NCI-H2107 treated with DMSO at 0.1 percent for 48 hours (cell line): ENCODE data around the gene HCN2.

ENCODE experiments used
- DNase-seq: peaks from one replicate; lab custom pipeline; 2025; ENCODE audit not compliant: unreplicated experiment; lab: John Stamatoyannopoulos, UW

HCN2 gene

GRCh38 chr19:570937-571565, 18.6 kb upstream of the HCN2 start:
- peak; percentile 26 for DNase-seq

- DNase-seq = no peak
Observed at GRCh38 chr19:571566-571974, 18.1 kb upstream of the HCN2 start.

- DNase-seq = peak; percentile 82
Observed at GRCh38 chr19:572140-572742, 17.4 kb upstream of the HCN2 start, which contains the start of gene BSG. Gene BSG, plus strand, starts transcription at chr19:572596. Its CDS starts 39 bp downstream, at chr19:572635.

DNA sequence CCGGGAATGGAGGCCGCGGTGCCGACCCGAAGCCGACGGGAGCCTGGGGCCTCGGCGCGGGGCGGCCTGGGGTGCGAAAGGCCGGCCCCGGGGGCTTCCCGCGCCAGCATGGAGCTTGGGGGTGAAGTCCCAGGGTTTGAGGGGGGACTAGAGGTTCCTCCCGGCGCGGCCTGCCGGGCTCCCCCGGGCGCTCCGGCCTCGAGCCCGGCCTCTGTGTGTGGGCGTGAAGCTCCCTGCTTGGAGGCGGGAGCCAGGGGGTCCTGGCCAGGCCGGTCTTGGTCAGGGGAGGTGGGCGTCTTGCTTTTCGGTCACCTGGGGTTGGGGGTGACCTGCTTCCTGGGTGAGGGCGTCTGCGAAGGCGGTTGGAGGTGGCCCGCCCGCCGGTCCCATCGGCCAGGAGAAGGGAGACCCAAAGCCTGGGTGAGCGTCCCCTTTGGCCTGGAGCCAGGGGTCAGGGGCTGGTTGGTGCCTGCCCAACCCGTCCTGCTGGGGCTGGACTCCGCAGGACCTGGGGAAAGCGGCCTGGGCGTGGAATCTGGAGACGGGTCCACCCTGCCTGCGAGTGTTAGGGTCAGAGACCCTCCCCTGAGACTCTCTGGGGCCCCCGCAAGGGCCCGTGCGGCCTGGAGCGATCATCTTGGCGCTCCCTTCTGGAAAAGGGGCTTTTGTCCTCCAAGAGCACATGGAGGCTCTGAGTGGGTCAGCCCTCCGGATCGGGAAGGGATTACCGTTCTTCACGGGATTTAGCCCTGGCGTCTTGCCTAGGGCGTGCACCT, 16.8 kb upstream of the HCN2 start:
- DNase-seq = no peak

- DNase-seq = no peak
Observed at GRCh38 chr19:573519-573825, 16.2 kb upstream of the HCN2 start.

DNA sequence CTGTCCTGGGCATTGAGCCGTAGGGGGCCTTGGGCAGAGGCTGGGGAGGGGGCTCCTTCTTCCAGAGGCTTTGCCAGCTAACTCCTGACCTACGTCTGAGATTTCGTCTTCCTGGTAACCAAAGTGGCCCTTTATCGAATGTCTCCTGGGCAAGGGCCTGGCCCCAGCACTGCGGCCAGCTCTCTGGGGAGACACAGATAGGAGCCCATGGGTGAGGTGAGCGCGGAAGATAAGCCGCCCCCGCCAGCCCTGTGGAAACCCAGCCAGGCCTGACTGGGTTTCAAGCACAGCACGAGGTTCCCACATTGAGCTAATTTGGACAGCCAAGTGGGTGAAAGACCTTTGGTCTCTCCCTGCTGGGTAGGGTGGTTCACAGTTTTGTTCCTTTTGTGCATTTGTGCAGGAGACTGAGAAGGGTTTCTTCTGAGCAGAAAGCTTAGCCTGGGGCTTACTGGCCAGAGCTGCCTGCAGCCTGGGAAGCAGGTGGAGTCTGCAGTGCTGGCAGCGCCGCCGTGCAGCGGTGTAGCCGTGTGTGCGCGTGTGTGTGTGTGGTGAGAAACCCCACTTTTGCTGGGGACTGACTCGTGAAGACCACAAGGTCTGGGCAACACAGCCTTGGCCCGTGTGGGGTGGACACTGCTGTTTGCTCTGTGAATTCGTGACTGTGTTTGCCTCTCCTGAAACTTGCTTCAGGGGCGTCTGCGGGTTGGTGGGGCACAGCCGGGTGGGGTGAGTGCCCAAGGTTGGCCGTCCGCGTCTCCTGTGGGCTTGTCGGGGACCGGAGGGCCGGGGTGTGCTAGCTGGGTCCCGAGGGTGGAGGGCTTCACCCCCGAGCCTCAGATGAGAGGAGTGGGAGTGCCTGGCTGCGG, 14.8 kb upstream of the HCN2 start:
- DNase-seq = no peak

DNA sequence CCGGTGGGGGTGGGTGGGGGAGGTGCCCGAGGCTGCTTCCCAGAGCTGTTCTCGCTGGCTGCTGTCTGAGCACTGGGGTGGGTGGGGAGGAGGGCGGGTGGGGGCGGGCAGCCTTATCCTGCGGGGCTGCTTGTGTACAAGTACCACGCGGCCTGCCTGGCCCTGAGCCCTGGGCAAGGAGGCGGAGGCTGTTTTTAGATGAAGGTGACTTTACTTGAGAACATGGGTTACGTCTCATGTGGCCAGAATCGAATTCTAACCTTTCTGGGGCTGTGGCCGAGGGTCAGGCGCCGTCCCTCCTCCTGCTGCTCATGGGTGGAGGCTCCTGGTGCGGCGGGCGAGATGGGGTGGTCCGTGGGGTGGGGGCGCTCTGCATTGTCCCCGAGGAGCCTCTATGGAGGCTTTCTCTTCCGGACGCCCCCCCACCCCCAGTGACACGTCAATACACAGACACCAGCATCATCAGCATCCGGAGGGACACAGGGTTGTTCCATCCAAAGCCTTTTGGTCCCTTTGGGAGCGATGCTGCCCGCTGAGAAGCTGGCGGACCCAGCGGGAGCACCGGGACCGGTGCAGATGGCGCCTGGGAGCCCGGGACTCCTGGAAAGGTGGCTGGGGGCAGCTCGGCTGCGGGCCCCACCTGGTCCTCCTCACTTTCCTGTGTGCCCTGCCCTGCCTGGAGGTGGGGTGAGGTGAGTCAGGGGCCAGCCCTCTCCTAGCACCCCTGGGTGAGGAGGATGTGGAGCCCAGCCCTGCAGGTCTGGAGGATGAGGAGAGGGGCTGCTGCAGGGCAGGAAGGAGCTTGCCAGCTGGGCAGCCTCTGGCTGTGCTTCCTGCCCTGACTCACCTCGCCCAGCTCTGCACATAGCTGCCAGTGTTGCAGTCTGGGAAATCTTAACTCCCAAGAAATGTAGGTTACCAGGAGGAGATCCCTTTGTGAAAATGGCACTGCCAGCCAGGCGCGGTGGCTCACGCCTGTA, 13.9 kb upstream of the HCN2 start:
- no peak for DNase-seq

- no peak for DNase-seq
Observed at GRCh38 chr19:576768-577438, 12.8 kb upstream of the HCN2 start.

GRCh38 chr19:577439-578392, 12.0 kb upstream of the HCN2 start:
- no peak for DNase-seq

- DNase-seq = no peak
Observed at GRCh38 chr19:579111-579841, 10.4 kb upstream of the HCN2 start.

GRCh38 chr19:579842-580155, 9.9 kb upstream of the HCN2 start:
- no peak for DNase-seq

GRCh38 chr19:580274-580835, 9.3 kb upstream of the HCN2 start:
- no peak for DNase-seq

DNA sequence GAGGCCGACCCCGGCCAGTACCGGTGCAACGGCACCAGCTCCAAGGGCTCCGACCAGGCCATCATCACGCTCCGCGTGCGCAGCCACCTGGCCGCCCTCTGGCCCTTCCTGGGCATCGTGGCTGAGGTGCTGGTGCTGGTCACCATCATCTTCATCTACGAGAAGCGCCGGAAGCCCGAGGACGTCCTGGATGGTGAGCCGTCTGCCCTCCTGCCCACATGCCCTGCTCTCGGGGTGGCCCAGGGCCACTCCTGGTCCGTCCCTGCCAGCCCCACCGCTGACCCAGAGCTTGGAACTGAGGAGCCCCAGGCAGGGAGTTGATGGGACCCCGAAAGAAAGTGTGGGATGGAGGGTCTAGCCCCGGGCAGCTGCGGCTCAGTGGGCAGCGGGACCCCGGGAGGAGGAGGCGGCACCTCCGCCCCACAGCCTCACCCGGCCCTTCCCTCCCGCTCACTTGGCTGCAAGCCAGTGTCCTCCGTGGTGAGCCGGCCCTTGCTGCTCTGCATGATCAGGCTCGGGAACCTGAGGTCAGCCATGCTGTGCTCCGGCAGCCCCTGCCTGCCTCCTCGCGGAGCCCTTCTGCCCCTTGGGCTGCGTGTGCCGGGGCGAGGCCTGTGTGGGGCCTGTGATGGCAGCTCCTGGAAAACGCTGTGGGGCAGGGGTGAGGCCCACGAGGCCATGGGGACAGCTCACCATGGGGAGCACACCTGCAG, 8.1 kb upstream of the HCN2 start:
- DNase-seq = no peak

DNA sequence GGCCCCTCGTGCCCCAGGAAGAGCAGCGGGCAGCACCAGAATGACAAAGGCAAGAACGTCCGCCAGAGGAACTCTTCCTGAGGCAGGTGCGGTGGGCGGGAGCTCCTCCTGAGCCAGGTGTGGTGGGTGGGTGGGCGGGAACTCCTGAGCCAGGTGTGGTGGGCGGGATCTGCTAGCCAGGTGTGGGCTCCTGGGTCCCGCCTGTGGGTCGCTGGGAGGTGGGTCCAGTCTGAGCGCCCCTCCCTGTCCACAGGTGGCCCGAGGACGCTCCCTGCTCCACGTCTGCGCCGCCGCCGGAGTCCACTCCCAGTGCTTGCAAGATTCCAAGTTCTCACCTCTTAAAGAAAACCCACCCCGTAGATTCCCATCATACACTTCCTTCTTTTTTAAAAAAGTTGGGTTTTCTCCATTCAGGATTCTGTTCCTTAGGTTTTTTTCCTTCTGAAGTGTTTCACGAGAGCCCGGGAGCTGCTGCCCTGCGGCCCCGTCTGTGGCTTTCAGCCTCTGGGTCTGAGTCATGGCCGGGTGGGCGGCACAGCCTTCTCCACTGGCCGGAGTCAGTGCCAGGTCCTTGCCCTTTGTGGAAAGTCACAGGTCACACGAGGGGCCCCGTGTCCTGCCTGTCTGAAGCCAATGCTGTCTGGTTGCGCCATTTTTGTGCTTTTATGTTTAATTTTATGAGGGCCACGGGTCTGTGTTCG, 7.0 kb upstream of the HCN2 start:
- DNase-seq = no peak

GRCh38 chr19:583198-583967, 6.3 kb upstream of the HCN2 start:
- DNase-seq = no peak

DNA sequence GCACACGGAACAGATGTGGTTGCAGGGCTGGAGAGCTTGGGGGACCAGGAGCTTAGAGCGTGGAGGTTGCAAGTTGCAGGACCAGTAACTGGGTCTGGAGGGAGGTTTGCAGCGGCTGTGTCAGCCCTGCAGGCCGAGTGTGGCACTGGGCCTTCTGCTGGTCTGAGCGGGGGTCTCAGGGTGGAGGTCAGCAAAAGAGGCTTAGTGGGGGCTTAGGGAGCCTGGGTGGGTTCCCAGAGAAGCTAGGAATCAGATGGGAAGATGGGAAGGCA, 5.8 kb upstream of the HCN2 start:
- no peak for DNase-seq
